ENCODE data around the gene PIAS1.
"Not testable (repeated sequence)": the region's sequence is repeated elsewhere in the genome, so short reads cannot be mapped to it uniquely, and the experiment has no call there.

PIAS1 gene

GRCh38 chr15:68210821-68211655 lies 156.9 kb downstream of the PIAS1 start:
- in situ Hi-C loops (cut with MboI; ENCODE audit: low sequenced_read_pairs): no loop called here

GRCh38 chr15:68211656-68212320 lies 157.7 kb downstream of the PIAS1 start:
- in situ Hi-C loops (cut with MboI; ENCODE audit: low sequenced_read_pairs): no loop called here

GRCh38 chr15:68213491-68213845 lies 159.4 kb downstream of the PIAS1 start:
- in situ Hi-C loops (cut with MboI; ENCODE audit: low sequenced_read_pairs): not testable (repeated sequence)

- in situ Hi-C loops (cut with MboI; ENCODE audit: low sequenced_read_pairs): no loop called here
Observed at GRCh38 chr15:68213991-68214837, 160.1 kb downstream of the PIAS1 start.

- in situ Hi-C loops (cut with MboI; ENCODE audit: low sequenced_read_pairs): no loop called here
Observed at GRCh38 chr15:68214838-68215254, 160.7 kb downstream of the PIAS1 start.

GRCh38 chr15:68217341-68217740 lies 163.2 kb downstream of the PIAS1 start:
- in situ Hi-C loops (cut with MboI; ENCODE audit: low sequenced_read_pairs): no loop called here

GRCh38 chr15:68218331-68218730 lies 164.2 kb downstream of the PIAS1 start:
- in situ Hi-C loops (cut with MboI; ENCODE audit: low sequenced_read_pairs): no loop called here

GRCh38 chr15:68218847-68219798 lies 165.0 kb downstream of the PIAS1 start:
- in situ Hi-C loops (cut with MboI; ENCODE audit: low sequenced_read_pairs): no loop called here

GRCh38 chr15:68220489-68220888 lies 166.4 kb downstream of the PIAS1 start:
- in situ Hi-C loops (cut with MboI; ENCODE audit: low sequenced_read_pairs): no loop called here

GRCh38 chr15:68220967-68221366 lies 166.9 kb downstream of the PIAS1 start:
- in situ Hi-C loops (cut with MboI; ENCODE audit: low sequenced_read_pairs): no loop called here

GRCh38 chr15:68221530-68222431 lies 167.7 kb downstream of the PIAS1 start:
- in situ Hi-C loops (cut with MboI; ENCODE audit: low sequenced_read_pairs): not testable (repeated sequence)

- in situ Hi-C loops (cut with MboI; ENCODE audit: low sequenced_read_pairs): not testable (repeated sequence)
Observed at GRCh38 chr15:68222432-68222743, 168.3 kb downstream of the PIAS1 start.

GRCh38 chr15:68223171-68223570 lies 169.1 kb downstream of the PIAS1 start:
- in situ Hi-C loops (cut with MboI; ENCODE audit: low sequenced_read_pairs): no loop called here

GRCh38 chr15:68224108-68224507 lies 170.0 kb downstream of the PIAS1 start:
- in situ Hi-C loops (cut with MboI; ENCODE audit: low sequenced_read_pairs): no loop called here

- in situ Hi-C loops (cut with MboI; ENCODE audit: low sequenced_read_pairs): no loop called here
Observed at GRCh38 chr15:68224546-68225250, 170.6 kb downstream of the PIAS1 start.

GRCh38 chr15:68225442-68225841 lies 171.3 kb downstream of the PIAS1 start:
- in situ Hi-C loops (cut with MboI; ENCODE audit: low sequenced_read_pairs): not testable (repeated sequence)

GRCh38 chr15:68227643-68228142 lies 173.6 kb downstream of the PIAS1 start:
- in situ Hi-C loops (cut with MboI; ENCODE audit: low sequenced_read_pairs): no loop called here

- in situ Hi-C loops (cut with MboI; ENCODE audit: low sequenced_read_pairs): no loop called here
Observed at GRCh38 chr15:68228143-68228970, 174.2 kb downstream of the PIAS1 start.
